ENCODE data around the gene APOBEC3F. TPM values are rescaled to one million over a fixed set of nuclear protein-coding genes. Genes with fewer than 3 reads are reported as not detected.

APOBEC3F gene
- total RNA-seq, 1 donor from 2014 or later, result 22.5 TPM

GRCh38 chr22:39092111-39092862 is 51.6 kb downstream of the APOBEC3F start:
- no peak for DNase-seq (ENCODE audit: low spot score)

DNA sequence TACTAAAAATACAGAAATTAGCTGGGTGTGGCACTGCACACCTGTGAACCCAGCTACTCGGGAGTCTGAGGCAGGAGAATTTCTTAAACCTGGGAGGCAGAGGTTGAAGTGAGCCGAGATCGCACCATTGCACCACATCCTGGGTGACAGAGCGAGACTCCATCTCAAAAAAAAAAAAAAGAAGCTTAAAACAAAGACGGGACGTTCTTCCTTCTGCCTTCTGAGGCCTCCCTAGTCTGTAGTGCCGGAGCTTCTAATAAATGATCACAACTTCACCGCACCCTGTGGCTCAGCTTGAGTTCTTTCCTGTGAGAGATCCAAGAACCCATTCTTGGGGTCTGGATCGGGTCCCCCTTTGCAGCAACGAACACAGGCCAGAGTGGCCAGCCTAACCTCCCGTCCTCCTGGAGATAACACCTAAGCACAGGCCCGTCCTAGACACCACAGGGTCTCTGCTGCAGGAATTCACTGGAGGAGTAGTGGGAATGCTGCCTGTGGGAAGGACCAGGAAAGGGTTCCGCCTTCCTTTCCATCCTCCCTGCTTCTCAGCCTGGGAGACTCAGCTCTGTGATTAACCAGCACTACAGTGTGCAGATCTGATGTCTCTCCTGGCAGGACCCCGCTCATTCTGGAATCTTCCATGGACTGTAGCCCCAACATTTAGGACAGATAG is 54.2 kb downstream of the APOBEC3F start:
- DNase-seq (ENCODE audit: low spot score), result no peak

- no peak for DNase-seq (ENCODE audit: low spot score)
Observed at GRCh38 chr22:39095971-39096370, 55.3 kb downstream of the APOBEC3F start.

GRCh38 chr22:39097098-39098020 is 56.7 kb downstream of the APOBEC3F start, which contains the start of gene APOBEC3H:
Gene APOBEC3H, plus strand, starts transcription at chr22:39097244. Its CDS starts 3,035 bp downstream, at chr22:39100279.
- DNase-seq (ENCODE audit: low spot score), result peak; percentile 70

DNA sequence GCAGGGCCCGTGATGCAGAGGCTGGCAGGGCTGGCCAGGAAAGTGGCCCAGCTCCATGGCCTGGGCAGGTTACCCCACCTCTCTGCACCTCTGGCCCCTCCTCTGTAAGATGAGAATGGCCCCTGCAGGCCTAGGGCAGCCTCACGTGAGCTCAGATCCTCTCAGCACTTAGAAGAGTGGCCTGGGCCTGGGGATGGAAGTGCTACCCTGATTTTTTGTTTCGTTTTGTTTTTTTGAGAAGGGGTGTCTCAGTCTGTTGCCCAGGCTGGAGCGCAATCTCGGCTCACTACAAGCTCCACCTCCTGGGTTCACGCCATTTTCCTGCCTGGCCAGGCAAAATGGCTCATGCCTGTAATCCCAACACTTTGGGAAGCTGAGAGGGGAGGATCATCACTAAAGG is 57.4 kb downstream of the APOBEC3F start:
- no peak for DNase-seq (ENCODE audit: low spot score)

- no peak for DNase-seq (ENCODE audit: low spot score)
Observed at GRCh38 chr22:39098576-39098975, 57.9 kb downstream of the APOBEC3F start.

GRCh38 chr22:39101226-39101625 is 60.6 kb downstream of the APOBEC3F start:
- DNase-seq (ENCODE audit: low spot score), result no peak

GRCh38 chr22:39103431-39103830 is 62.8 kb downstream of the APOBEC3F start:
- no peak for DNase-seq (ENCODE audit: low spot score)

Other genes starting within 250 kb of the APOBEC3F start
- gene DNAL4, start 246.7 kb upstream of the APOBEC3F start, total RNA-seq, result 27.3 TPM
- gene NPTXR, start 196.8 kb upstream of the APOBEC3F start, total RNA-seq, result 27.0 TPM
- gene CBX6, start 168.6 kb upstream of the APOBEC3F start, total RNA-seq, result 93.8 TPM
- gene APOBEC3A, start 83.3 kb upstream of the APOBEC3F start, total RNA-seq, result 2.0 TPM
- gene APOBEC3B, start 58.5 kb upstream of the APOBEC3F start, total RNA-seq, result 1.5 TPM
- gene APOBEC3C, start 26.6 kb upstream of the APOBEC3F start, total RNA-seq, result 41.4 TPM
- gene APOBEC3D, start 19.7 kb upstream of the APOBEC3F start, total RNA-seq, result 7.8 TPM
- gene APOBEC3G, start 36.4 kb downstream of the APOBEC3F start, total RNA-seq, result 27.8 TPM
- gene APOBEC3H, start 56.4 kb downstream of the APOBEC3F start, total RNA-seq, result 1.0 TPM
- 63.6 TPM for gene CBX7, start 111.8 kb downstream of the APOBEC3F start, total RNA-seq
- 5.9 TPM for gene PDGFB, start 204.1 kb downstream of the APOBEC3F start, total RNA-seq